ENCODE data around the gene PIPOX.

PIPOX gene

DNA sequence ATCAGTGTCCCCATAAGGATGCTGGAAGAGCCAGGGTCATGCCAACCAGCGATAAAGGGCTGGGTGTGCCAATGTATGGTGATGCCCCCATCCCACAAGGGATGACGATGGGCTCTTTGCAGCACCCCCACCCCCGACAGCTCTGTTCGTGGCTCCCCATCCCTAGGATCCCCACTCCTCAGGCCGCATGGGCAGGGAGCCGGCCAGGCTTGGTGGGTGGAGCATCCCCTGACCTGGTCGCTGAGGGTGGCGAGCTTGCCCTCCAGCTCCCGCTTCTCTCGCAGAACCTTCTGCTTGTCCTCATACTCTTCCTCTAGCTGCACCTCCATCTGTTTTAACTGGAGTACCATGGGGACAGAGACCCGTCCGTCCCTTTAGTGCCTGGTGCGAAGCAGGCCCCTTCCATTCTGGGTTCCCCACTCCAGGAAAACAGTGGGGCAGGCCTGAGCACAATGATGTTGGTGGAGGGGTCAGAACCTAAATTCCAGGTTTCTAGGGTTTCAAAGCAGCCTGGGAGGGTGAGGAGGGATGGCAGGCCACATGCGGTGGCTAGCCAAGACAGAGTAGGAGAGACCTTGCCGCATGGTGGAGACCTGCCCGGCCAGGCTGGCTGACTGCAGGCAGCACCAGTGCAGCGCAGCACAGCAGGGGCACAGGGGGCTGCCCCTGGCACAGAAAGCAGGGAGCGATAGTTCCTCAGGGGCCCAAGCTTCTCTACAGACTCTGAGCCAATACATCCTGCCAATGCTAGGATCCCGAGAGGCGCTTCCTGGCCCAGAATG is 50.3 kb downstream of the PIPOX start:
- H3K4me3 ChIP-seq, result no peak overlapping the region
- DNase-seq (ENCODE audit: low spot score), result no peak
- no peak overlapping the region for H3K27ac ChIP-seq
- TF ChIP-seq CTCF (IDR thresholded peaks at IDR 0.05), result no peak

- H3K27ac ChIP-seq, result no peak overlapping the region
- no peak overlapping the region for H3K4me3 ChIP-seq
- no peak for TF ChIP-seq CTCF (IDR thresholded peaks at IDR 0.05)
- no peak for DNase-seq (ENCODE audit: low spot score)
Measured at GRCh38 chr17:29094101-29094708, 51.3 kb downstream of the PIPOX start.

DNA sequence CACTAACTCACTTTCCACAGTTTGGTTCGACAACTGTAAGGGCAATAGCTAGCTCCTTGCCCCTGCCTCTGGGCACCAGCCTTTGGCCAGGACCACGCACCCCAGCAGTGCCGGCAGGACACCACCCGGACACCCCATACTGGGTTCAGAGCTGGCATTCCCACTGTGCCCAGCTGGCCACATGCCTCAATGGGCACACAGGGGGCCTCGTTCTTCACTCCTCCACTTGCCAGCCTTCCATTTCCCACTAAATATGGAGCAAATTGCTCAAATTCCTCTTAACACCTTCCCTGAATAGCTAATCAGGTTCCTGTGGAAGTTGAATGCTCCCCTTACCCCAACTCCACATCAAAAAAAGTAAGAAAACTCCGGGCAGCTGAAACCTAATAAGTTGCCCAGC is 52.5 kb downstream of the PIPOX start:
- no peak for DNase-seq (ENCODE audit: low spot score)
- no peak overlapping the region for H3K27ac ChIP-seq
- no peak for TF ChIP-seq CTCF (IDR thresholded peaks at IDR 0.05)
- no peak overlapping the region for H3K4me3 ChIP-seq

- no peak overlapping the region for H3K27ac ChIP-seq
- no peak overlapping the region for H3K4me3 ChIP-seq
- no peak for DNase-seq (ENCODE audit: low spot score)
- TF ChIP-seq CTCF (IDR thresholded peaks at IDR 0.05), result no peak
Measured at GRCh38 chr17:29096094-29096493, 53.2 kb downstream of the PIPOX start.

DNA sequence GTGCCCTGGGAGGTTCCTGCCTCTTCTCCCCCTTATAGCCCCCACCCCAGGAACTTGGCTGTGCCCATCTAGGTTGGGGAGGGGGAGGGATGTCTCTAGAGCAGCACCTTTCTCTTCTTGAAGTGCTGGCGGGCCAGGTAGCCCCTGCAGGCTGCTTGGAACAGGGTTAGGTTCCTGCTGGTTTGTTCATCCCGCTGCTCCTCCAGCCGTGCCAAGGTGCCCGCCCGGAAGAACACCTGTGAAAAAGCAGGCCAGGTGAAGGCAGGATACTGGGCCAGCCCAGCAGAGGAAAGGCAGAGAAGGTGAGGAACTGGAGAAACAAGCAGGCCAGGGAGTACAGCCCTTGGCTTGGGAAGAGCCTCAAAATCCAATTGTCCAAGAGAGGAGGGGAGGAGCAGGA is 56.6 kb downstream of the PIPOX start:
- no peak overlapping the region for H3K4me3 ChIP-seq
- H3K27ac ChIP-seq, result no peak overlapping the region
- no peak for DNase-seq (ENCODE audit: low spot score)
- TF ChIP-seq CTCF (IDR thresholded peaks at IDR 0.05), result no peak

- TF ChIP-seq CTCF (IDR thresholded peaks at IDR 0.05), result no peak
- no peak overlapping the region for H3K27ac ChIP-seq
- DNase-seq (ENCODE audit: low spot score), result no peak
- H3K4me3 ChIP-seq, result no peak overlapping the region
Measured at GRCh38 chr17:29100296-29100695, 57.4 kb downstream of the PIPOX start.

DNA sequence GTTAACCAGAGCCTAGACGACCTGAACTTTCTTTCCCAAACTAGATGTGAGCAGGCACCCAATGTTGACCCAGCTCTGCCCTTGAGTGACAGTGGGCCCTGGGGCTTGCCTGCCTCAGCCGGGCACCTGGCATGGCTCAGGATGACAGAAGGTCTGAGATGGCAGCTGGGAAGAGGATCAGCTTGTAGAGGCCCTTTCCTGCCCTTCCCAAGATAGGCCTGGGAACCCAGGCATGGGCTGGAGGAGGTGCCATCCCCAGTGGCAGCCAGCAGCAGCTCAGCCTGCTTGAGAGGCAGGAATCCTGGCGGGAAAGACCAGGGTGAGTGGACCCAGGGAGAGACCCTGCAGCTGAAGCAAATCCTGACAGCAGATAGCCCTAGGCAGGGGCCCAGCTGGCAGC is 59.1 kb downstream of the PIPOX start:
- Histone ChIP-seq H3K27ac (no peak overlapping the region), H3K4me3 (no peak overlapping the region)
- DNase-seq (ENCODE audit: low spot score), result no peak
- TF ChIP-seq CTCF (IDR thresholded peaks at IDR 0.05), result no peak
